ENCODE results near the gene BMPER.

Gene BMPER

GRCh38 chr7:33970536-33970935, 65.2 kb downstream of the BMPER start:
- DNase-seq (ENCODE audit: low spot score): no peak

- DNase-seq (ENCODE audit: low spot score): no peak
Observed at GRCh38 chr7:33971106-33971505, 65.8 kb downstream of the BMPER start.

GRCh38 chr7:33973231-33974015, 68.1 kb downstream of the BMPER start:
- no peak for DNase-seq (ENCODE audit: low spot score)

- DNase-seq (ENCODE audit: low spot score): no peak
Observed at GRCh38 chr7:33979300-33979806, 74.0 kb downstream of the BMPER start.

GRCh38 chr7:33979807-33980355, 74.5 kb downstream of the BMPER start:
- no peak for DNase-seq (ENCODE audit: low spot score)

- no peak for DNase-seq (ENCODE audit: low spot score)
Observed at GRCh38 chr7:33981226-33981625, 75.9 kb downstream of the BMPER start.

- no peak for DNase-seq (ENCODE audit: low spot score)
Observed at GRCh38 chr7:33981671-33982424, 76.5 kb downstream of the BMPER start.

GRCh38 chr7:33982425-33982786, 77.1 kb downstream of the BMPER start:
- no peak for DNase-seq (ENCODE audit: low spot score)

GRCh38 chr7:33986451-33986850, 81.1 kb downstream of the BMPER start:
- DNase-seq (ENCODE audit: low spot score): no peak

- DNase-seq (ENCODE audit: low spot score): no peak
Observed at GRCh38 chr7:33986951-33987947, 81.9 kb downstream of the BMPER start.

GRCh38 chr7:33996899-33997298, 91.6 kb downstream of the BMPER start:
- no peak for DNase-seq (ENCODE audit: low spot score)

- no peak for DNase-seq (ENCODE audit: low spot score)
Observed at GRCh38 chr7:33998476-33998875, 93.1 kb downstream of the BMPER start.

GRCh38 chr7:34011017-34011695, 105.8 kb downstream of the BMPER start:
- no peak for DNase-seq (ENCODE audit: low spot score)

- DNase-seq (ENCODE audit: low spot score): no peak
Observed at GRCh38 chr7:34011696-34012095, 106.4 kb downstream of the BMPER start.

GRCh38 chr7:34013421-34013820, 108.1 kb downstream of the BMPER start:
- no peak for DNase-seq (ENCODE audit: low spot score)

- DNase-seq (ENCODE audit: low spot score): no peak
Observed at GRCh38 chr7:34015651-34016050, 110.3 kb downstream of the BMPER start.

GRCh38 chr7:34016876-34017275, 111.5 kb downstream of the BMPER start:
- DNase-seq (ENCODE audit: low spot score): no peak

- DNase-seq (ENCODE audit: low spot score): no peak
Observed at GRCh38 chr7:34019301-34019790, 114.0 kb downstream of the BMPER start.

GRCh38 chr7:34022626-34023025, 117.3 kb downstream of the BMPER start:
- DNase-seq (ENCODE audit: low spot score): no peak

- no peak for DNase-seq (ENCODE audit: low spot score)
Observed at GRCh38 chr7:34025600-34025999, 120.3 kb downstream of the BMPER start.
